ENCODE data around the gene CD58. TPM values are rescaled to one million over a fixed set of nuclear protein-coding genes. Genes with fewer than 3 reads are reported as not detected.
A peak's percentile ranks its signal among the peaks of the same experiment; 100 is the strongest.

The CD58 gene
- total and polyA plus RNA-seq, 9 of the 15 experiments (the other 6 are each of a cell fraction or from before 2014, with no cell fraction given): 18.1 to 113 (median 37.4) TPM

GRCh38 chr1:116470671-116471070 is 100.2 kb downstream of the CD58 start:
- CTCF ChIA-PET (ENCODE audit: low intra/inter-chr PET ratio): no interaction called here
- DNase-seq (ENCODE audit: extremely low read depth in 1 of 4, low spot score in 3 of 4): no peak

DNA sequence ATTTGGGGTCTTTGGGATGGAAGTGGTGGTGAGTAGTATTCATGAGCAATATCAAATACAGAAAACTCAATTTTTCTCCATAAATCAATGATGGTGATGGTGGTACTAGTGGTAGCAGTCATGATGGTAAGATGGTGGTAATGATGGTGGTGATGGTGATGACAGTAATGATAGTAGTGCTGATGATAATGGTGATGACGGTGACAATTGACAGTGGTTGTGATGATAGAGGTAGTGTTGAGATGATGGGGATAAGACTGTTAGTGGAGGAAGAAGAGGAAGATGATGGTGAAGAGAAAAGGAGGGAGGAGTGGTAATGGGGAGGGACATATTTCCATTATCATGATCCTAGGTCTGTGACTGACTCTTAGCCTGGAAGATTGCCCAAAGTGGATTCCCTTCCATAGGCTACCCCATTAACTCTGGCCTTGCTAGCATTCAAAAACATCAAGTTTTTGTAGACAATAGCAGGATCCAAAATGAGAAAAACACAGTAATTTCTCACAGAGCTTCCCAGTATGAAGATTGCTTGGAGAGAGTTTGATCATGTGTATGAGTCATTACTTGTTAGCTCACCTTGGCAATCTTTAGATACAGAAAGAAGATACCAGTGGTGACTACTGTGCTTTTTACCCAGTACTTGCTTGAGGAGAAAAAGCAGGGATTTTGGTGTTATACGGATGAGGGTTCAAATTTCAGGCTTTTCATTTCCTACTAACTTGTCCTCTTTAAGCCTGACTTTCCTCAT is 103.8 kb downstream of the CD58 start:
- H2AFZ ChIP-seq (ENCODE audit: low read depth, low read length): peak overlapping the region; percentile 30
- no peak for ATAC-seq
- H3K27me3 ChIP-seq (ENCODE audit: control insufficient read depth in 2 of 2, insufficient read depth in 2 of 2, low read length in 2 of 2): no peaks in the 10 kb centered on the region
- H3K9ac ChIP-seq (ENCODE audit: insufficient read depth in 1 of 2, low read depth in 2 of 2, low read length in 2 of 2): no peak overlapping the region
- no peak overlapping the region for H3K27ac ChIP-seq (ENCODE audit: extremely low read depth, low read depth, low read length)
- 41% methylated on average over 2 of the region's 2 CpGs for WGBS (ENCODE audit: insufficient coverage, low coverage, missing lambda C conversion rate)
- POLR2A ChIA-PET: interaction anchor here (0.6 to 2.3 kb wide), 3 partner anchors 10 to 91 kb away, joined by 3 to 13 read pairs (median 3); no protein-coding TSS in a partner anchor
- no peak for DNase-seq (ENCODE audit: extremely low read depth in 1 of 4, low spot score in 3 of 4)
- H3K79me2 ChIP-seq (ENCODE audit: control insufficient read depth, insufficient read depth, low read length): no peaks in the 10 kb centered on the region
- H4K20me1 ChIP-seq (replicated peaks; ENCODE audit: control insufficient read depth, insufficient read depth, low read length): no peaks in the 10 kb centered on the region
- intact Hi-C loops (cut with micrococcal nuclease): no loop called here
- CTCF ChIA-PET (ENCODE audit: low intra/inter-chr PET ratio): no interaction called here
- in situ Hi-C loops (cut with MboI): no loop called here
- peaks cover 10 to 23% of the 10 kb centered on the region in 2 experiments; a peak in 3 of 5 replicates for H3K4me1 ChIP-seq (replicated peaks in 1 of 2; ENCODE audit: control insufficient read depth in 2 of 2, insufficient read depth in 2 of 2, low read length in 2 of 2)
- H3K4me2 ChIP-seq (ENCODE audit: insufficient read depth, low read length): no peak overlapping the region
- H3K9me3 ChIP-seq (replicated peaks; ENCODE audit: control insufficient read depth, insufficient read depth, low read depth, low read length): no peaks in the 10 kb centered on the region
- H3K9me1 ChIP-seq (ENCODE audit: control insufficient read depth, insufficient read depth, low read length): no peaks in the 10 kb centered on the region
- no TSS peak for BruUV-seq (replicated peaks)
- FAIRE-seq: no peak
- H3K4me3 ChIP-seq: no peak overlapping the region
- H3K36me3 ChIP-seq (ENCODE audit: control insufficient read depth, insufficient read depth, low read length): no peaks in the 10 kb centered on the region
- TF ChIP-seq, protein P1, sequence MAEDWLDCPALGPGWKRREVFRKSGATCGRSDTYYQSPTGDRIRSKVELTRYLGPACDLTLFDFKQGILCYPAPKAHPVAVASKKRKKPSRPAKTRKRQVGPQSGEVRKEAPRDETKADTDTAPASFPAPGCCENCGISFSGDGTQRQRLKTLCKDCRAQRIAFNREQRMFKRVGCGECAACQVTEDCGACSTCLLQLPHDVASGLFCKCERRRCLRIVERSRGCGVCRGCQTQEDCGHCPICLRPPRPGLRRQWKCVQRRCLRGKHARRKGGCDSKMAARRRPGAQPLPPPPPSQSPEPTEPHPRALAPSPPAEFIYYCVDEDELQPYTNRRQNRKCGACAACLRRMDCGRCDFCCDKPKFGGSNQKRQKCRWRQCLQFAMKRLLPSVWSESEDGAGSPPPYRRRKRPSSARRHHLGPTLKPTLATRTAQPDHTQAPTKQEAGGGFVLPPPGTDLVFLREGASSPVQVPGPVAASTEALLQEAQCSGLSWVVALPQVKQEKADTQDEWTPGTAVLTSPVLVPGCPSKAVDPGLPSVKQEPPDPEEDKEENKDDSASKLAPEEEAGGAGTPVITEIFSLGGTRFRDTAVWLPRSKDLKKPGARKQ (CRISPR knock-in tag; IDR thresholded peaks at IDR 0.05): no peak
- no peak for TF ChIP-seq ZNF121 (CRISPR knock-in tag; conservative IDR thresholded peaks at IDR 0.05)
- TF ChIP-seq HBP1 (CRISPR knock-in tag; IDR thresholded peaks at IDR 0.05): no peak
- TF ChIP-seq, protein P2, sequence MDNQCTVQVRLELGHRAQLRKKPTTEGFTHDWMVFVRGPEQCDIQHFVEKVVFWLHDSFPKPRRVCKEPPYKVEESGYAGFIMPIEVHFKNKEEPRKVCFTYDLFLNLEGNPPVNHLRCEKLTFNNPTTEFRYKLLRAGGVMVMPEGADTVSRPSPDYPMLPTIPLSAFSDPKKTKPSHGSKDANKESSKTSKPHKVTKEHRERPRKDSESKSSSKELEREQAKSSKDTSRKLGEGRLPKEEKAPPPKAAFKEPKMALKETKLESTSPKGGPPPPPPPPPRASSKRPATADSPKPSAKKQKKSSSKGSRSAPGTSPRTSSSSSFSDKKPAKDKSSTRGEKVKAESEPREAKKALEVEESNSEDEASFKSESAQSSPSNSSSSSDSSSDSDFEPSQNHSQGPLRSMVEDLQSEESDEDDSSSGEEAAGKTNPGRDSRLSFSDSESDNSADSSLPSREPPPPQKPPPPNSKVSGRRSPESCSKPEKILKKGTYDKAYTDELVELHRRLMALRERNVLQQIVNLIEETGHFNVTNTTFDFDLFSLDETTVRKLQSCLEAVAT (IDR thresholded peaks at IDR 0.05): 0 out of 4 replicates have a peak, but pooled peaks of 1 of the 2 experiments have one; percentile 11
- TF ChIP-seq KLF10 (CRISPR knock-in tag; IDR thresholded peaks at IDR 0.05): no peak
- TF ChIP-seq TCF7L2 (IDR thresholded peaks at IDR 0.05; ENCODE audit: low read depth, low read length): no peak
- TF ChIP-seq FOXA3 (CRISPR knock-in tag; conservative IDR thresholded peaks at IDR 0.05 in 1 of 2, IDR thresholded peaks at IDR 0.05 in 1 of 2): no peak
- no peak for TF ChIP-seq PYGO2 (tag; IDR thresholded peaks at IDR 0.05)

More at GRCh38 chr1:116470671-116471070, 100.2 kb downstream of the CD58 start:
- Histone ChIP-seq H3K79me2 (ENCODE audit: control insufficient read depth, insufficient read depth, low read length) (no peaks in the 10 kb centered on the region), H3K9me1 (ENCODE audit: control insufficient read depth, insufficient read depth, low read length) (no peaks in the 10 kb centered on the region), H3K4me1 (replicated peaks in 1 of 2; ENCODE audit: control insufficient read depth in 2 of 2, insufficient read depth in 2 of 2, low read length in 2 of 2) (peaks cover 16 to 17% of the 10 kb centered on the region in 2 experiments; a peak in 4 of 5 replicates), H2AFZ (ENCODE audit: low read depth, low read length) (no peak overlapping the region), H3K4me2 (ENCODE audit: insufficient read depth, low read length) (no peak overlapping the region), H3K27me3 (ENCODE audit: control insufficient read depth in 2 of 2, insufficient read depth in 2 of 2, low read length in 2 of 2) (no peaks in the 10 kb centered on the region), H3K36me3 (ENCODE audit: control insufficient read depth, insufficient read depth, low read length) (no peaks in the 10 kb centered on the region), H4K20me1 (replicated peaks; ENCODE audit: control insufficient read depth, insufficient read depth, low read length) (no peaks in the 10 kb centered on the region), H3K9me3 (replicated peaks; ENCODE audit: control insufficient read depth, insufficient read depth, low read depth, low read length) (no peaks in the 10 kb centered on the region), H3K4me3 (no peak overlapping the region), H3K9ac (ENCODE audit: insufficient read depth in 1 of 2, low read depth in 2 of 2, low read length in 2 of 2) (no peak overlapping the region), H3K27ac (ENCODE audit: extremely low read depth, low read depth, low read length) (no peak overlapping the region)
- intact Hi-C loops (cut with micrococcal nuclease) (no loop called here), in situ Hi-C loops (cut with MboI) (no loop called here)
- 63% methylated on average over 1 of the region's 1 CpG for WGBS (ENCODE audit: insufficient coverage, low coverage, missing lambda C conversion rate)
- 0 out of 4 replicates have a peak, but pooled peaks of 1 of the 2 experiments have one; percentile 15 for TF ChIP-seq HDAC1 (IDR thresholded peaks at IDR 0.05)
- no peak for TF ChIP-seq ZNF224 (CRISPR knock-in tag; IDR thresholded peaks at IDR 0.05)
- FAIRE-seq (no peak), ATAC-seq (no peak)
- BruUV-seq (replicated peaks): no TSS peak
- POLR2A ChIA-PET: interaction anchor here (1.1 to 1.8 kb wide), 4 partner anchors 9 to 163 kb away, joined by 3 to 5 read pairs (median 4); no protein-coding TSS in a partner anchor
